HG02840 (cell line): ENCODE measurements around the gene IRGM.

ENCODE experiments used
- ATAC-seq: cut with Tn5 transposase; IDR thresholded peaks from one replicate; pipeline ENCODE4 v1.9.1; 2021; ENCODE audit warnings: mild to moderate bottlenecking, moderate library complexity, moderate number of reproducible peaks; ENCODE audit not compliant: unreplicated experiment, low FRiP score

Gene IRGM

DNA sequence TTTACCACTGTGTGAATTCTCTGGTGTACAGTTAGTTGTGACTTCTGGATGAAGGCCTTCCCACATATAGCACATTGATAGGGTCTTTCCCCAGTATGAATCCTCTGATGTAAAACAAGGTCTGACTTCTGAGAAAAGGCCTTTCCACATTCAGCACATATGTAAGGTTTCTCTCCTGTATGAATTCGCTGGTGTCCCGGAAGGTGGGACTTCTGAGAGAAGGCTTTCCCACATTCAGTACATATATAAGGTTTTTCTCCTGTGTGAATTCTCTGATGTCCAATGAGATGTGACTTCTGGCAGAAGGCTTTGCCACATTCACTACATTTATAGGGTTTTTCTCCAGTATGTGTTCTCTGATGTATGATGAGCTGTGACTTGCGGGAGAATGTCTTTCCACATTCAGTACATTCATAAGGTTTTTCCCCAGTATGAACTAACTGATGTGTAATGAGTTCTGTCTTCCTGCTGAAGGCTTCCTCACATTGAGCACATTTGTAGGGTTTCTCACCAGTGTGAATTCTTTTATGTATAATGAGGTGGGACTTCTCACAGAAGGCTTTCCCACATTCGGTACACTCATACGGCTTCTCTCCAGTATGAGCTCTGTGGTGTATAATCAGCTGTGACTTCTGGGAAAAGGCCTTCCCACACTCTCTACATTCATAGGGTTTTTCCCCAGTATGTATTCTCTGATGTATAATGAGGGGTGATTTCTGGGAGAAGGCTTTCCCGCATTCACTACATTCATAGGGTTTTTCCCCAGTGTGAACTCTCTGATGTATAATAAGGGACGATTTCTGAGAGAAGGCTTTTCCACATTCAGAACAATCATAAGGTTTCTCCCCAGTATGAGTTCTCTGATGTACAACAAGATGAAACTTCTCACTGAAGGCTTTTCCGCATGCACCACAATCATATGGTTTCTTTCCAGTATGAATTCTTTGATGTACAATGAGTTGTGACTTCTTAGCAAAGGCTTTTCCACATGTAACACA lies 49.4 kb downstream of the IRGM start:
- no peak for ATAC-seq
